PC-3 (cell line): ENCODE data around the gene RAI14. TPM values are rescaled to one million over a fixed set of nuclear protein-coding genes. Genes with fewer than 3 reads are reported as not detected.

ENCODE experiments used
- ATAC-seq: fragments of 200-7000 bp; cut with Tn5 transposase; 2 replicates; pipeline ENCODE4 v1.9.1; 2020; ENCODE audit warnings: mild to moderate bottlenecking, moderate library complexity
- BruUV-seq: library from RNA; stranded (reverse); fragments of 400-500 nt; replicated peaks from 2 replicates; lab custom pipeline; 2021; lab: Mats Ljungman, UMichigan
- CTCF ChIA-PET: fragments of 300-600 bp; sonication (Branson Sonifier 250); formaldehyde crosslinking; loops from one replicate; lab custom pipeline; 2022; ENCODE audit warnings: antibody characterized with exemption; lab: Charles Lee
- POLR2A ChIA-PET: fragments of 300-600 bp; sonication (Branson Sonifier 250); formaldehyde crosslinking; loops from one replicate; lab custom pipeline; 2022; ENCODE audit warnings: antibody characterized with exemption; ENCODE audit not compliant: unreplicated experiment; lab: Charles Lee
- DNase-seq: peaks from one replicate; pipeline ENCODE4 v3.0.0-alpha.2; 2015
- H2AFZ ChIP-seq: fragments of 300-600 bp; sonication (generic); 2 replicates; pipeline ENCODE4 v1.6.0; 2016; ENCODE audit warnings: antibody characterized with exemption, low read length
- H3F3A ChIP-seq: fragments of 300-600 bp; sonication (generic); one replicate; pipeline ENCODE4 v1.6.0; 2017; ENCODE audit warnings: antibody characterized with exemption, low read length, control low read depth, mild to moderate bottlenecking; ENCODE audit not compliant: unreplicated experiment
- H3K27ac ChIP-seq: fragments of 300-600 bp; sonication (generic); 2 replicates; pipeline ENCODE4 v1.5.1; 2016; ENCODE audit warnings: mild to moderate bottlenecking, low read length
- H3K27me3 ChIP-seq: fragments of 300-600 bp; sonication (generic); 2 replicates; pipeline ENCODE4 v1.6.1; 2016; ENCODE audit warnings: low read length, mixed read lengths
- H3K36me3 ChIP-seq: fragments of 300-600 bp; sonication (generic); 2 replicates; pipeline ENCODE4 v1.6.1; 2016; ENCODE audit warnings: low read depth, mixed run types, low read length, mixed read lengths
- H3K4me1 ChIP-seq: fragments of 300-600 bp; sonication (generic); 2 replicates; pipeline ENCODE4 v1.5.1; 2016; ENCODE audit warnings: low read length; ENCODE audit not compliant: insufficient read depth
- H3K4me2 ChIP-seq: fragments of 300-600 bp; sonication (generic); 2 replicates; pipeline ENCODE4 v1.6.0; 2016; ENCODE audit warnings: low read length
- H3K4me3 ChIP-seq: fragments of 300-600 bp; sonication (generic); 2 replicates; pipeline ENCODE4 v1.5.1; 2016; ENCODE audit warnings: mild to moderate bottlenecking, low read length, mixed read lengths
- H3K79me2 ChIP-seq: fragments of 300-600 bp; sonication (generic); 2 replicates; pipeline ENCODE4 v1.6.1; 2017; ENCODE audit warnings: low read length, mixed read lengths
- H3K9ac ChIP-seq: fragments of 300-600 bp; sonication (generic); 2 replicates; pipeline ENCODE4 v1.6.0; 2016; ENCODE audit warnings: mild to moderate bottlenecking, low read length
- H3K9me2 ChIP-seq: fragments of 300-600 bp; sonication (generic); replicated peaks from 2 replicates; pipeline ENCODE4 v1.6.1; 2016; ENCODE audit warnings: mixed run types, low read length, mixed read lengths
- H3K9me3 ChIP-seq: fragments of 300-600 bp; sonication (generic); 2 replicates; pipeline ENCODE4 v1.6.1; 2016; ENCODE audit warnings: low read length, mixed read lengths
- H4K20me1 ChIP-seq: fragments of 300-600 bp; sonication (generic); 2 replicates; pipeline ENCODE4 v1.6.1; 2016; ENCODE audit warnings: low read length, mixed read lengths
- CTCF ChIP-seq: fragments of 300-600 bp; sonication (generic); conservative IDR thresholded peaks from 2 replicates; pipeline ENCODE4 v1.5.1; 2017; ENCODE audit warnings: antibody characterized with exemption, low read depth, mild to moderate bottlenecking, low read length
- EZH2 ChIP-seq: fragments of 300-600 bp; sonication (generic); IDR thresholded peaks from one replicate; pipeline ENCODE4 v1.6.1; 2017; ENCODE audit warnings: antibody characterized with exemption, mild to moderate bottlenecking, low read length; ENCODE audit not compliant: unreplicated experiment
- EZH2phosphoT487 ChIP-seq: fragments of 300-600 bp; sonication (generic); IDR thresholded peaks from 2 replicates; pipeline ENCODE4 v1.6.1; 2018; ENCODE audit warnings: mild to moderate bottlenecking, antibody characterized with exemption, low read length, borderline replicate concordance
- intact Hi-C: fragments of 100-400 bp; cut with micrococcal nuclease; formaldehyde crosslinking; loops from 2 replicates; pipeline ENCODE4 v1.9.0; 2023
- total RNA-seq: library from RNA; depleted of rRNA; stranded (reverse); fragments of >200 nt; gene quantifications from 2 replicates; pipeline ENCODE4 v1.2.3, GENCODE V29; 2014

Gene RAI14
- total RNA-seq, 1 experiment from 2014 or later: 73.5 TPM

GRCh38 chr5:34818717-34819116 lies 162.6 kb downstream of the RAI14 start:
- intact Hi-C loops: no loop called here
- ATAC-seq: no peak
- Histone ChIP-seq H3K36me3 (peaks cover 56% of the 10 kb centered on the region), H2AFZ (no peak overlapping the region), H3K9me2 (no peaks in the 10 kb centered on the region), H3F3A (no peaks in the 10 kb centered on the region), H3K9ac (no peak overlapping the region), H3K4me1 (no peaks in the 10 kb centered on the region), H3K4me3 (no peak overlapping the region), H3K9me3 (no peaks in the 10 kb centered on the region), H3K79me2 (no peaks in the 10 kb centered on the region), H3K27ac (no peak overlapping the region), H3K4me2 (no peak overlapping the region), H3K27me3 (no peaks in the 10 kb centered on the region), H4K20me1 (no peaks in the 10 kb centered on the region)
- DNase-seq: no peak
- TF ChIP-seq CTCF (no peak), EZH2 (no peak), EZH2phosphoT487 (no peak)
- BruUV-seq: no TSS peak
- ChIA-PET CTCF (no interaction called here), POLR2A (no interaction called here)

GRCh38 chr5:34820593-34820992 lies 164.5 kb downstream of the RAI14 start:
- ATAC-seq (no peak), DNase-seq (no peak)
- TF ChIP-seq CTCF (no peak), EZH2 (no peak), EZH2phosphoT487 (no peak)
- Histone ChIP-seq H3K79me2 (no peaks in the 10 kb centered on the region), H3K9me2 (no peaks in the 10 kb centered on the region), H3K27me3 (no peaks in the 10 kb centered on the region), H3K9ac (no peak overlapping the region), H3F3A (no peaks in the 10 kb centered on the region), H2AFZ (no peak overlapping the region), H3K27ac (no peak overlapping the region), H4K20me1 (no peaks in the 10 kb centered on the region), H3K9me3 (no peaks in the 10 kb centered on the region), H3K4me1 (no peaks in the 10 kb centered on the region), H3K36me3 (peaks cover 58% of the 10 kb centered on the region), H3K4me3 (no peak overlapping the region), H3K4me2 (no peak overlapping the region)
- ChIA-PET CTCF (no interaction called here), POLR2A (no interaction called here)
- intact Hi-C loops: no loop called here
- BruUV-seq: no TSS peak

- TF ChIP-seq EZH2phosphoT487 (no peak), EZH2 (no peak), CTCF (no peak)
- POLR2A ChIA-PET: no interaction called here
- Histone ChIP-seq H3K36me3 (peaks cover 74% of the 10 kb centered on the region), H3K9me2 (no peaks in the 10 kb centered on the region), H3F3A (no peaks in the 10 kb centered on the region), H3K4me2 (no peak overlapping the region), H3K27me3 (no peaks in the 10 kb centered on the region), H3K4me1 (no peaks in the 10 kb centered on the region), H3K9me3 (no peaks in the 10 kb centered on the region), H3K4me3 (no peak overlapping the region), H3K27ac (no peak overlapping the region), H4K20me1 (no peaks in the 10 kb centered on the region), H2AFZ (no peak overlapping the region), H3K9ac (no peak overlapping the region), H3K79me2 (no peaks in the 10 kb centered on the region)
- CTCF ChIA-PET: no interaction called here
- ATAC-seq: no peak
- DNase-seq: no peak
- intact Hi-C loops: no loop called here
- no TSS peak for BruUV-seq
Measured at GRCh38 chr5:34822956-34823715, 167.0 kb downstream of the RAI14 start.
